ENCODE measurements around the gene ZNF750.

DNA sequence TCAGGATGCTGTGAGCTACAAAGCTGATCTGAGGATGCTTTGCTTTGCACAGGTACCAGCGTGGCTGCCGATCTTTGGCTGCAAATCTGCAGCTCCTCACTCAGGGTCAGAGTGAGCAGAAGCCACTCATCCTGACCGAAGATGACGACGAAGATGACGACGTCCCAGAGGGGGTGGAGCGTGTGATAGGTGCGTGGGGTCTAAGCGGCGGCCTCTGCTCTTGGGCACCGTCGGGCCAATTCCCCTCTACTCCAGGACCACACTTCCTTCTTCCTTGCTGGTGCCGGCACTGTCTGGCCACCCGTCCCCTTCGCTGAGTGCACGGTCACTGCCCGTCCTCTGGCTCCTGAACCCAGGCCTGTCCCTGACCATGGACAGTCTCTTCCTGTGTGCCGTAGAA is 34.0 kb downstream of the ZNF750 start:
- no peak for TF ChIP-seq NFIC (IDR thresholded peaks at IDR 0.05; ENCODE audit: low read depth, low read length)
- TF ChIP-seq, protein P1, sequence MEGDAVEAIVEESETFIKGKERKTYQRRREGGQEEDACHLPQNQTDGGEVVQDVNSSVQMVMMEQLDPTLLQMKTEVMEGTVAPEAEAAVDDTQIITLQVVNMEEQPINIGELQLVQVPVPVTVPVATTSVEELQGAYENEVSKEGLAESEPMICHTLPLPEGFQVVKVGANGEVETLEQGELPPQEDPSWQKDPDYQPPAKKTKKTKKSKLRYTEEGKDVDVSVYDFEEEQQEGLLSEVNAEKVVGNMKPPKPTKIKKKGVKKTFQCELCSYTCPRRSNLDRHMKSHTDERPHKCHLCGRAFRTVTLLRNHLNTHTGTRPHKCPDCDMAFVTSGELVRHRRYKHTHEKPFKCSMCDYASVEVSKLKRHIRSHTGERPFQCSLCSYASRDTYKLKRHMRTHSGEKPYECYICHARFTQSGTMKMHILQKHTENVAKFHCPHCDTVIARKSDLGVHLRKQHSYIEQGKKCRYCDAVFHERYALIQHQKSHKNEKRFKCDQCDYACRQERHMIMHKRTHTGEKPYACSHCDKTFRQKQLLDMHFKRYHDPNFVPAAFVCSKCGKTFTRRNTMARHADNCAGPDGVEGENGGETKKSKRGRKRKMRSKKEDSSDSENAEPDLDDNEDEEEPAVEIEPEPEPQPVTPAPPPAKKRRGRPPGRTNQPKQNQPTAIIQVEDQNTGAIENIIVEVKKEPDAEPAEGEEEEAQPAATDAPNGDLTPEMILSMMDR (IDR thresholded peaks at IDR 0.05 in 2 of 3, conservative IDR thresholded peaks at IDR 0.05 in 1 of 3; ENCODE audit: control insufficient read depth in 2 of 3, extremely low read depth in 1 of 3, insufficient read depth in 1 of 3, low read depth in 3 of 3, low read length in 3 of 3): no peak
- TF ChIP-seq BCL11A (IDR thresholded peaks at IDR 0.05; ENCODE audit: low read depth, low read length): no peak
- TF ChIP-seq POLR2A (IDR thresholded peaks at IDR 0.05; ENCODE audit: low read depth, low read length): no peak
- no peak for TF ChIP-seq BRCA1 (IDR thresholded peaks at IDR 0.05; ENCODE audit: low read depth, low read length)
